ENCODE data around the gene CLINT1. TPM values are rescaled to one million over a fixed set of nuclear protein-coding genes. Genes with fewer than 3 reads are reported as not detected.

CLINT1 gene
- total and polyA plus RNA-seq, 9 of the 15 experiments (the other 6 are each of a cell fraction or from before 2014, with no cell fraction given): 23.6 to 125 (median 71.4) TPM

GRCh38 chr5:157816682-157817386 is 42.1 kb downstream of the CLINT1 start:
- Histone ChIP-seq H3K9me3 (replicated peaks; ENCODE audit: control insufficient read depth, insufficient read depth, low read depth, low read length) (no peaks in the 10 kb centered on the region), H3K36me3 (ENCODE audit: control insufficient read depth, insufficient read depth, low read length) (peaks cover 53% of the 10 kb centered on the region), H3K79me2 (ENCODE audit: control insufficient read depth, insufficient read depth, low read length) (peaks cover 51% of the 10 kb centered on the region), H4K20me1 (replicated peaks; ENCODE audit: control insufficient read depth, insufficient read depth, low read length) (no peaks in the 10 kb centered on the region; the same call in 1 of the 2 replicates), H3K4me2 (ENCODE audit: insufficient read depth, low read length) (no peak overlapping the region), H3K9ac (ENCODE audit: insufficient read depth in 1 of 2, low read depth in 2 of 2, low read length in 2 of 2) (no peak overlapping the region), H3K9me1 (ENCODE audit: control insufficient read depth, insufficient read depth, low read length) (no peaks in the 10 kb centered on the region), H3K27ac (ENCODE audit: extremely low read depth, low read depth, low read length) (no peak overlapping the region), H3K4me3 (no peak overlapping the region), H3K4me1 (replicated peaks in 1 of 2; ENCODE audit: control insufficient read depth in 2 of 2, insufficient read depth in 2 of 2, low read length in 2 of 2) (no peaks in the 10 kb centered on the region; a peak in 1 of 5 replicates), H2AFZ (ENCODE audit: low read depth, low read length) (no peak overlapping the region), H3K27me3 (ENCODE audit: control insufficient read depth in 2 of 2, insufficient read depth in 2 of 2, low read length in 2 of 2) (no peaks in the 10 kb centered on the region)
- CTCF ChIA-PET (ENCODE audit: low intra/inter-chr PET ratio): interaction anchor here (0.5 to 3.1 kb wide), 8 partner anchors 101 to 1291 kb away, joined by 3 to 17 read pairs (median 3); no protein-coding TSS in a partner anchor
- DNase-seq (ENCODE audit: extremely low read depth in 1 of 4, low spot score in 3 of 4) (no peak), FAIRE-seq (no peak), ATAC-seq (no peak)
- intact Hi-C loops (cut with micrococcal nuclease): no loop called here
- in situ Hi-C loops (cut with MboI): no loop called here
- POLR2A ChIA-PET: interaction anchor here (0.6 kb wide), 1 partner anchor 349 kb away, joined by 3 read pairs; no protein-coding TSS in a partner anchor
- TF ChIP-seq CTCF (IDR thresholded peaks at IDR 0.05 in 2 of 3, conservative IDR thresholded peaks at IDR 0.05 in 1 of 3; ENCODE audit: insufficient read depth in 2 of 3, low read depth in 1 of 3, low read length in 3 of 3) (peak; percentile 12 to 61 (median 26); a peak in 3 of 6 replicates), DACH1 (IDR thresholded peaks at IDR 0.05; ENCODE audit: partially characterized antibody) (peak; percentile 66), DEAF1 (CRISPR knock-in tag; IDR thresholded peaks at IDR 0.05) (peak; percentile 68), RAD21 (CRISPR knock-in tag; conservative IDR thresholded peaks at IDR 0.05 in 1 of 2, IDR thresholded peaks at IDR 0.05 in 1 of 2) (peak; percentile 58 to 62), POU5F1 (IDR thresholded peaks at IDR 0.05; ENCODE audit: borderline replicate concordance, low read depth, low read length, partially characterized antibody) (no peak)
- 38% methylated on average over 1 of the region's 1 CpG for WGBS (ENCODE audit: insufficient coverage, low coverage, missing lambda C conversion rate)
- BruUV-seq (replicated peaks): no TSS peak

Data from K562 (cell line).